Nephron (organoid): ENCODE results near the gene SLC1A5.
"Not testable (repeated sequence)": the region's sequence is repeated elsewhere in the genome, so short reads cannot be mapped to it uniquely, and the experiment has no call there.

Source experiments
- H3K27ac Mint-ChIP-seq, 3 experiments: 2 replicates each; pipeline ENCODE4 v1.8.0; 2020; ENCODE audit warnings: mixed read lengths in 3 of 3, mild to moderate bottlenecking in 2 of 3, moderate library complexity in 1 of 3
- H3K27me3 Mint-ChIP-seq: 2 replicates; pipeline ENCODE4 v1.8.0; 2021; ENCODE audit warnings: low read depth, mild to moderate bottlenecking, moderate library complexity, mixed read lengths
- H3K36me3 Mint-ChIP-seq: 2 replicates; pipeline ENCODE4 v1.8.0; 2020; ENCODE audit warnings: low read depth, mixed read lengths
- H3K4me1 Mint-ChIP-seq: 2 replicates; pipeline ENCODE4 v1.8.0; 2020; ENCODE audit warnings: mixed read lengths
- H3K4me3 Mint-ChIP-seq, 3 experiments: 2 replicates each; pipeline ENCODE4 v1.8.0; 2020; ENCODE audit warnings: mild to moderate bottlenecking in 3 of 3, mixed read lengths in 3 of 3, moderate library complexity in 2 of 3
- H3K9me3 Mint-ChIP-seq: 2 replicates; pipeline ENCODE4 v1.8.0; 2020; ENCODE audit warnings: mixed read lengths
- TF ChIP-seq, protein P1 (sequence below), 3 experiments: fragments of 200-600 bp; sonication (generic); IDR thresholded peaks; one replicate each; pipeline ENCODE4 v1.5.0; 2021; ENCODE audit warnings: antibody characterized with exemption in 3 of 3; ENCODE audit not compliant: unreplicated experiment in 3 of 3

Gene SLC1A5

DNA sequence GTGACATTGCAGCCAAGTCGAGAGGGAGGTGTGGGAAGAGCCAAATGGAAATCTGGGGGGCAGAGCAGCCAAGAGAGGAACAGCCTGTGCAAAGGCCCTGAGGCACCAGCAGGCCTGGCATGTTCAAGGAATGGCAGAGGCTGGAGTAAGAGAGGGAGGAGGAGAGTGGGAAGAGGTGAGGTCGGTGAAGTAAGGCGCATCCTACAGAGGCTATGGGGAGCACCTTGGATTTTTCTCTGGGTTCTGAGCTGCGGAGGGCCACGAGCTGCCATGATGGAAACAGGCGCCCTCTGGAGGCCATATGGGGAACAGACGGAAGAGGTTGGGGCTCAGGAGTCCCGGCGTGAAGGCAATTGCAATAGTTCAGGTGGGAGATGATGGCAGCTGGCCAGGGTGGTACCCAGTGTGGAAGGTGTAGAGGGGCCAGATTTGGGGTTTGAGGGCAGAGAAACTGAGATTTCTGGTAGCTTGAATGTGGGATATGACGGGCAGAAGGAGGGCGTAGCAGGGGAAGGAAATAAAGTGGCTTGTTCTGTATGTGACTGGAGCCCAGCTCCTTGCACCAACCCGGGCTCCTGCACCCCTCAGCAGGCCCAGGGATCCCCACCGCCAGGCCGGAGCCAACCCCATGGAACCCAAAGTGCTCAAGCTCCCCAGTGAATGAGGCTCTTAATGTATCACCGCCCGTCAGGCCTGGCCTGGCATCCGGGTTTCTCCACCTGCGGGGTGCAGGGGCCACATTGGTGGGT, 21.7 kb downstream of the SLC1A5 start:
- Mint-ChIP-seq H3K4me3 (no peak overlapping the region), H3K9me3 (no peaks in the 10 kb centered on the region), H3K27me3 (no peaks in the 10 kb centered on the region), H3K4me1 (peaks cover 11% of the 10 kb centered on the region), H3K27ac (peak overlapping the region in 2 of 3 experiments; percentile 9 to 76), H3K36me3 (no peaks in the 10 kb centered on the region)
- TF ChIP-seq, protein P1, sequence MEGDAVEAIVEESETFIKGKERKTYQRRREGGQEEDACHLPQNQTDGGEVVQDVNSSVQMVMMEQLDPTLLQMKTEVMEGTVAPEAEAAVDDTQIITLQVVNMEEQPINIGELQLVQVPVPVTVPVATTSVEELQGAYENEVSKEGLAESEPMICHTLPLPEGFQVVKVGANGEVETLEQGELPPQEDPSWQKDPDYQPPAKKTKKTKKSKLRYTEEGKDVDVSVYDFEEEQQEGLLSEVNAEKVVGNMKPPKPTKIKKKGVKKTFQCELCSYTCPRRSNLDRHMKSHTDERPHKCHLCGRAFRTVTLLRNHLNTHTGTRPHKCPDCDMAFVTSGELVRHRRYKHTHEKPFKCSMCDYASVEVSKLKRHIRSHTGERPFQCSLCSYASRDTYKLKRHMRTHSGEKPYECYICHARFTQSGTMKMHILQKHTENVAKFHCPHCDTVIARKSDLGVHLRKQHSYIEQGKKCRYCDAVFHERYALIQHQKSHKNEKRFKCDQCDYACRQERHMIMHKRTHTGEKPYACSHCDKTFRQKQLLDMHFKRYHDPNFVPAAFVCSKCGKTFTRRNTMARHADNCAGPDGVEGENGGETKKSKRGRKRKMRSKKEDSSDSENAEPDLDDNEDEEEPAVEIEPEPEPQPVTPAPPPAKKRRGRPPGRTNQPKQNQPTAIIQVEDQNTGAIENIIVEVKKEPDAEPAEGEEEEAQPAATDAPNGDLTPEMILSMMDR (IDR thresholded peaks at IDR 0.05; ENCODE audit: unreplicated experiment in 3 of 3), result peak; percentile 44 to 48 (median 47)

- H3K4me1 Mint-ChIP-seq, result peaks cover 20% of the 10 kb centered on the region
- no peaks in the 10 kb centered on the region for H3K9me3 Mint-ChIP-seq
- TF ChIP-seq, protein P1 (IDR thresholded peaks at IDR 0.05; ENCODE audit: unreplicated experiment in 3 of 3), result no peak
- no peaks in the 10 kb centered on the region for H3K36me3 Mint-ChIP-seq
- peak overlapping the region in 2 of 3 experiments; percentile 18 to 19 for H3K27ac Mint-ChIP-seq
- H3K4me3 Mint-ChIP-seq, result no peak overlapping the region
- no peaks in the 10 kb centered on the region for H3K27me3 Mint-ChIP-seq
Measured at GRCh38 chr19:46764817-46765291, 23.5 kb downstream of the SLC1A5 start.

- Mint-ChIP-seq H3K36me3 (peaks cover 6% of the 10 kb centered on the region), H3K27ac (no peak overlapping the region), H3K4me1 (peaks cover 17% of the 10 kb centered on the region), H3K4me3 (no peak overlapping the region), H3K9me3 (no peaks in the 10 kb centered on the region), H3K27me3 (no peaks in the 10 kb centered on the region)
- TF ChIP-seq, protein P1 (IDR thresholded peaks at IDR 0.05; ENCODE audit: unreplicated experiment in 3 of 3), result no peak
Measured at GRCh38 chr19:46762245-46762890, 26.0 kb downstream of the SLC1A5 start.

- H3K27me3 Mint-ChIP-seq, result no peaks in the 10 kb centered on the region
- no peaks in the 10 kb centered on the region for H3K9me3 Mint-ChIP-seq
- no peak overlapping the region for H3K4me3 Mint-ChIP-seq
- H3K4me1 Mint-ChIP-seq, result peaks cover 17% of the 10 kb centered on the region
- TF ChIP-seq, protein P1 (IDR thresholded peaks at IDR 0.05; ENCODE audit: unreplicated experiment in 3 of 3), result no peak
- peaks cover 13% of the 10 kb centered on the region for H3K36me3 Mint-ChIP-seq
- peak overlapping the region in 1 of 3 experiments; percentile 70 for H3K27ac Mint-ChIP-seq
Measured at GRCh38 chr19:46761418-46761831, 27.0 kb downstream of the SLC1A5 start.

GRCh38 chr19:46760897-46761296, 27.5 kb downstream of the SLC1A5 start:
- H3K9me3 Mint-ChIP-seq, H3K27ac Mint-ChIP-seq, H3K4me3 Mint-ChIP-seq, H3K27me3 Mint-ChIP-seq: not testable (repeated sequence)
- Mint-ChIP-seq H3K4me1 (peaks cover 17% of the 10 kb centered on the region), H3K36me3 (peaks cover 15% of the 10 kb centered on the region)

DNA sequence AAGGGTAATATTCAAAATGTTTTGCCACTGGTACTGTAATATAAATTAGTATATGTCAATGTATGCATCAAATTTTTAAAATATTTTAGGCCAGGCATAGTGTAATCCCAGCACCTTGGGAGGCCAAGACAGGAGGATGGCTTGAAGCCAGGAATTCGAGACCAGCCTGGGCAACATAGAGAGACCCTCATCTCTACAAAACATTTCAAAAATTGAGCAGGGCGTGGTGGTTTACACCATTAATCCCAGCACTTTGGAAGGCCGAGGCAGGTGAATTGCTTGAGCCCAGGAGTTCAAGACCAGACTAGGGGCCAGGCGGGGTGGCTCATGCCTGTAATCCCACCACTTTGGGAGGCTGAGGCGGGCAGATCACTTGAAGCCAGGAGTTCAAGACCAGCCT, 28.0 kb downstream of the SLC1A5 start:
- Mint-ChIP-seq H3K27ac (peak overlapping the region in 2 of 3 experiments; percentile 78 to 87), H3K9me3 (no peaks in the 10 kb centered on the region), H3K27me3 (no peaks in the 10 kb centered on the region), H3K36me3 (peaks cover 15% of the 10 kb centered on the region), H3K4me3 (no peak overlapping the region), H3K4me1 (peaks cover 17% of the 10 kb centered on the region)
- TF ChIP-seq, protein P1 (IDR thresholded peaks at IDR 0.05; ENCODE audit: unreplicated experiment in 3 of 3), result no peak
